SK-N-MC (cell line): ENCODE data around the gene ZNF484.

Experiments used
- EZH2 ChIP-seq: fragments of 200-600 bp; sonication (generic); IDR thresholded peaks from one replicate; pipeline ENCODE4 v1.6.1; 2017; ENCODE audit warnings: antibody characterized with exemption
- FOXP2 ChIP-seq: optimal IDR thresholded peaks from 2 replicates; pipeline ENCODE3; 2011; ENCODE audit warnings: mild to moderate bottlenecking, moderate library complexity; ENCODE audit not compliant: insufficient read depth; ENCODE audit errors: extremely low read length, control extremely low read depth
- POLR2AphosphoS5 ChIP-seq: IDR thresholded peaks from 2 replicates; pipeline ENCODE4 v1.6.1; 2012; ENCODE audit warnings: mild to moderate bottlenecking, low read depth, low read length, borderline replicate concordance

- TF ChIP-seq EZH2: no peak
- TF ChIP-seq POLR2AphosphoS5: no peak
- TF ChIP-seq FOXP2: no peak
Measured at GRCh38 chr9:92795598-92796336, 82.1 kb downstream of the ZNF484 start.
